NT2/D1 (cell line): Measurements from ENCODE around the gene FAM163A.

ENCODE experiments used
- SUZ12 ChIP-seq: IDR thresholded peaks from 2 replicates; pipeline ENCODE4 v1.6.1; 2011; ENCODE audit not compliant: insufficient read length, insufficient read depth; ENCODE audit errors: extremely low read depth
- YY1 ChIP-seq: IDR thresholded peaks from 2 replicates; pipeline ENCODE4 v1.6.1; 2011; ENCODE audit not compliant: insufficient read length, insufficient read depth
- ZNF274 ChIP-seq: IDR thresholded peaks from 2 replicates; pipeline ENCODE4 v1.6.1; 2011; ENCODE audit warnings: mild to moderate bottlenecking, low read depth, low read length

DNA sequence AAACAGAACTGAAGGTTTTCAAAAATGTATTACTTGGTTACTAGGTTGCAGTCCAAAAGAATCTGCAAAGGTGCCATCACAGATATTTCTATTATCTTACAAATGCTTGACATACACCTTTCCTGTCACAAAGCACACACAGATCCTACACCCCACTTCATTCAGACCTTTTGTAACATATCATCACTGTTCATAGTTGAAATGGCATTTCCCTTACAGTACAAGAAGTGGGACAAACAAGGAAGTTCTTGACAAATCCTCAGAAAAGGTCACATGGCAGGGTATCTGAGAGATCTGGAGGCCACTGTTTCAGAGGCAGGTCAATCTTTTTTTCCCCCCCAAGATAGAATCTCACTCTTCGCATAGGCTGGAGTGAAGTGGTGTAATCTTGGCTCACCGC is 113.2 kb downstream of the FAM163A start:
- no peak for TF ChIP-seq YY1
- no peak for TF ChIP-seq ZNF274
- no peak for TF ChIP-seq SUZ12
